Esophagus squamous epithelium (tissue), 5 donors: ENCODE measurements around the gene MDFIC. TPM values are rescaled to one million over a fixed set of nuclear protein-coding genes. Genes with fewer than 3 reads are reported as not detected.

Experiments used
- DNase-seq: peaks from one replicate; lab custom pipeline; 2025; lab: John Stamatoyannopoulos, UW
- H3K27ac ChIP-seq, 4 donors: fragments of 200-600 bp; sonication (generic); one replicate each; pipeline ENCODE4 v1.5.1; 2016 to 2019; ENCODE audit warnings: mild to moderate bottlenecking in 1 of 4
- H3K27me3 ChIP-seq, 4 donors: fragments of 200-600 bp; sonication (generic); 1 replicate in 3 of 4; 2 replicates in 1 of 4; pipeline versions ENCODE4 v1.5.1 to v1.6.0; 2017 to 2021; ENCODE audit warnings: antibody characterized with exemption in 1 of 4
- H3K36me3 ChIP-seq, 3 donors: fragments of 200-600 bp; sonication (generic); one replicate each; pipeline ENCODE4 v1.5.1; 2016 to 2019
- H3K4me1 ChIP-seq, 3 donors: fragments of 200-600 bp; sonication (generic); one replicate each; pipeline ENCODE4 v1.5.1; 2017 to 2019
- H3K4me3 ChIP-seq, 4 donors: fragments of 200-600 bp; sonication (generic); 1 replicate in 3 of 4; 2 replicates in 1 of 4; pipeline ENCODE4 v1.5.1; 2016 to 2019; ENCODE audit warnings: mild to moderate bottlenecking in 2 of 4, moderate library complexity in 1 of 4
- H3K9me3 ChIP-seq, 3 donors: fragments of 200-600 bp; sonication (generic); one replicate each; pipeline ENCODE4 v1.5.1; 2016 to 2019
- CTCF ChIP-seq, 6 experiments: fragments of 450-650 bp in 4 of 6; fragments of 200-600 bp in 2 of 6; sonication (generic) in 2 of 6; IDR thresholded peaks; one replicate each; pipeline ENCODE4 v1.5.1; 2016 to 2019; ENCODE audit warnings: antibody characterized with exemption in 6 of 6, mild to moderate bottlenecking in 4 of 6, moderate library complexity in 4 of 6
- POLR2A ChIP-seq, 4 donors: fragments of 450-650 bp; IDR thresholded peaks; one replicate each; pipeline ENCODE4 v1.6.1; 2017; ENCODE audit warnings: antibody characterized with exemption in 4 of 4, mild to moderate bottlenecking in 4 of 4, moderate library complexity in 3 of 4
- WGBS, 2 donors: methylation state at CpG; one replicate each; pipeline ENCODE4 v1.1.5; 2018; 5-methylcytosine and 5-hydroxymethylcytosine counted together
- intact Hi-C: fragments of 100-400 bp; cut with DNase I; formaldehyde crosslinking; loops from one replicate; pipeline ENCODE4 v1.15.0; 2022
- total RNA-seq, 4 donors: library from RNA; depleted of rRNA; stranded (reverse); fragments of >200 nt; gene quantifications; one replicate each; pipeline ENCODE4 v1.1.0, GENCODE V29; 2016
- donor health status: DM: yes; HTN: yes; CAD: no.

MDFIC gene
- total RNA-seq, 4 donors from 2014 or later = 16.0 to 29.2 (median 21.3) TPM

- no peak for TF ChIP-seq POLR2A (IDR thresholded peaks at IDR 0.05)
- TF ChIP-seq CTCF (IDR thresholded peaks at IDR 0.05) = no peak
- peak overlapping the region in 3 of 4 donors; percentile 70 to 90 (median 88) for H3K4me3 ChIP-seq
- peaks cover 0 to 49% (median 0%) of the 10 kb centered on the region in 3 donors for H3K4me1 ChIP-seq
- H3K36me3 ChIP-seq = no peaks in the 10 kb centered on the region
- H3K27ac ChIP-seq = peak overlapping the region in 3 of 4 donors; percentile 89 to 95 (median 90)
- intact Hi-C loops = no loop called here
- no peaks in the 10 kb centered on the region for H3K27me3 ChIP-seq
- 43% methylated on average over 4 of the region's 4 CpGs for WGBS, 2 donors
- DNase-seq = no peak
- H3K9me3 ChIP-seq = no peaks in the 10 kb centered on the region
Measured at GRCh38 chr7:114924038-114924712, 2.3 kb downstream of the MDFIC start.

- Histone ChIP-seq H3K27me3 (no peaks in the 10 kb centered on the region), H3K9me3 (no peaks in the 10 kb centered on the region), H3K4me1 (peaks cover 0 to 57% (median 3%) of the 10 kb centered on the region in 3 donors), H3K27ac (no peak overlapping the region), H3K4me3 (peak overlapping the region in 1 of 4 donors; percentile 16), H3K36me3 (no peaks in the 10 kb centered on the region)
- no peak for DNase-seq
- intact Hi-C loops = no loop called here
- TF ChIP-seq CTCF (IDR thresholded peaks at IDR 0.05) = no peak
- no peak for TF ChIP-seq POLR2A (IDR thresholded peaks at IDR 0.05)
Measured at GRCh38 chr7:114925434-114925833, 3.5 kb downstream of the MDFIC start.

- no peaks in the 10 kb centered on the region for H3K36me3 ChIP-seq
- 39 to 83% methylated on average over 1 to 2 of the region's 2 CpGs for WGBS, 2 donors
- DNase-seq = no peak
- TF ChIP-seq POLR2A (IDR thresholded peaks at IDR 0.05) (no peak), CTCF (IDR thresholded peaks at IDR 0.05) (no peak)
- H3K27ac ChIP-seq = no peak overlapping the region
- peaks cover 0 to 57% (median 8%) of the 10 kb centered on the region in 3 donors for H3K4me1 ChIP-seq
- no peaks in the 10 kb centered on the region for H3K27me3 ChIP-seq
- intact Hi-C loops = no loop called here
- H3K9me3 ChIP-seq = no peaks in the 10 kb centered on the region
- no peak overlapping the region for H3K4me3 ChIP-seq
Measured at GRCh38 chr7:114928060-114928459, 6.2 kb downstream of the MDFIC start.

GRCh38 chr7:114929570-114929969 is 7.7 kb downstream of the MDFIC start:
- Histone ChIP-seq H3K9me3 (no peaks in the 10 kb centered on the region), H3K27ac (no peak overlapping the region), H3K36me3 (no peaks in the 10 kb centered on the region), H3K27me3 (no peaks in the 10 kb centered on the region), H3K4me3 (no peak overlapping the region), H3K4me1 (peaks cover 0 to 54% (median 8%) of the 10 kb centered on the region in 3 donors)
- WGBS, 2 donors = 76 to 90% methylated on average over 1 of the region's 1 CpG
- TF ChIP-seq CTCF (IDR thresholded peaks at IDR 0.05) = no peak
- TF ChIP-seq POLR2A (IDR thresholded peaks at IDR 0.05) = no peak
- no peak for DNase-seq
- intact Hi-C loops = no loop called here

GRCh38 chr7:114930107-114930661 is 8.3 kb downstream of the MDFIC start:
- peaks cover 0 to 54% (median 8%) of the 10 kb centered on the region in 3 donors for H3K4me1 ChIP-seq

More at GRCh38 chr7:114930107-114930661, 8.3 kb downstream of the MDFIC start:
- Histone ChIP-seq H3K4me3 (no peak overlapping the region), H3K36me3 (no peaks in the 10 kb centered on the region), H3K27ac (peak overlapping the region in 1 of 4 donors; percentile 12), H3K27me3 (no peaks in the 10 kb centered on the region), H3K9me3 (no peaks in the 10 kb centered on the region)
- intact Hi-C loops = no loop called here
- no peak for DNase-seq
- TF ChIP-seq POLR2A (IDR thresholded peaks at IDR 0.05) (no peak), CTCF (IDR thresholded peaks at IDR 0.05) (no peak)
- 56 to 64% methylated on average over 4 of the region's 4 CpGs for WGBS, 2 donors
